Measurements from ENCODE around the gene CCDC146. TPM values are rescaled to one million over a fixed set of nuclear protein-coding genes. Genes with fewer than 3 reads are reported as not detected.

The CCDC146 gene
- total and polyA plus RNA-seq, 2 experiments from 2014 or later, result 5.9 to 13.6 TPM

DNA sequence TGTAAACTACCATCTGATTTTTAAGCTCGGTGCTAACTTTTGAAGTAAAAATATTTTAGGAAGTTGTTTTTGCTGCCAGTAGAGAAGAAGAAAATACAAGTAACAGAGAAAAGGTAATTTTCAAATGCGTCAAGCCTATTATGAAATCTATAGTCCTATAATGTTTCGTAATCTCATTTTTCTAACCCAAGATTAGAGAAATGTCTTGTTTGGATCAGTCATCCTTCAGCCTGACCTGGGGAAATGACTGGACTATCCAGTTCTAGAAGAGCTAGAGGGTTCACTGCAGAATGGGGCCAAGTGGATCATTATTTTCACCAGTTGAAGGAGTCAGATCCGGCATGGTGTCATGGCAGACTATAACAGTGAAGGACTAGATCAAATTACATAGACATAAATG is 139.9 kb downstream of the CCDC146 start:
- Histone ChIP-seq H3K9me3 (ENCODE audit: low read depth) (no peaks in the 10 kb centered on the region), H3K27me3 (no peaks in the 10 kb centered on the region), H3K27ac (no peak overlapping the region), H3K4me1 (ENCODE audit: low read depth) (no peaks in the 10 kb centered on the region), H3K4me3 (no peak overlapping the region), H3K36me3 (no peaks in the 10 kb centered on the region)
- TF ChIP-seq, protein P1, sequence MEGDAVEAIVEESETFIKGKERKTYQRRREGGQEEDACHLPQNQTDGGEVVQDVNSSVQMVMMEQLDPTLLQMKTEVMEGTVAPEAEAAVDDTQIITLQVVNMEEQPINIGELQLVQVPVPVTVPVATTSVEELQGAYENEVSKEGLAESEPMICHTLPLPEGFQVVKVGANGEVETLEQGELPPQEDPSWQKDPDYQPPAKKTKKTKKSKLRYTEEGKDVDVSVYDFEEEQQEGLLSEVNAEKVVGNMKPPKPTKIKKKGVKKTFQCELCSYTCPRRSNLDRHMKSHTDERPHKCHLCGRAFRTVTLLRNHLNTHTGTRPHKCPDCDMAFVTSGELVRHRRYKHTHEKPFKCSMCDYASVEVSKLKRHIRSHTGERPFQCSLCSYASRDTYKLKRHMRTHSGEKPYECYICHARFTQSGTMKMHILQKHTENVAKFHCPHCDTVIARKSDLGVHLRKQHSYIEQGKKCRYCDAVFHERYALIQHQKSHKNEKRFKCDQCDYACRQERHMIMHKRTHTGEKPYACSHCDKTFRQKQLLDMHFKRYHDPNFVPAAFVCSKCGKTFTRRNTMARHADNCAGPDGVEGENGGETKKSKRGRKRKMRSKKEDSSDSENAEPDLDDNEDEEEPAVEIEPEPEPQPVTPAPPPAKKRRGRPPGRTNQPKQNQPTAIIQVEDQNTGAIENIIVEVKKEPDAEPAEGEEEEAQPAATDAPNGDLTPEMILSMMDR (IDR thresholded peaks at IDR 0.05; ENCODE audit: low read depth, low read length), result no peak
- DNase-seq (ENCODE audit: low read depth in 1 of 2, low spot score in 1 of 2), result no peak

- Histone ChIP-seq H3K27me3 (no peaks in the 10 kb centered on the region), H3K9me3 (ENCODE audit: low read depth) (no peaks in the 10 kb centered on the region), H3K4me1 (ENCODE audit: low read depth) (peaks cover 16% of the 10 kb centered on the region), H3K4me3 (no peak overlapping the region), H3K27ac (no peak overlapping the region), H3K36me3 (no peaks in the 10 kb centered on the region)
- DNase-seq (ENCODE audit: low read depth in 1 of 2, low spot score in 1 of 2), result no peak
- TF ChIP-seq, protein P1 (IDR thresholded peaks at IDR 0.05; ENCODE audit: low read depth, low read length), result no peak
These were observed 143.3 kb downstream of the CCDC146 start for GRCh38 chr7:77265666-77266065.

GRCh38 chr7:77266291-77266794 is 143.9 kb downstream of the CCDC146 start:
- Histone ChIP-seq H3K4me3 (no peak overlapping the region), H3K27me3 (no peaks in the 10 kb centered on the region), H3K36me3 (no peaks in the 10 kb centered on the region), H3K4me1 (ENCODE audit: low read depth) (peaks cover 16% of the 10 kb centered on the region), H3K27ac (no peak overlapping the region), H3K9me3 (ENCODE audit: low read depth) (no peaks in the 10 kb centered on the region)
- peak in 1 of 2 donors; percentile 27 for DNase-seq (ENCODE audit: low read depth in 1 of 2, low spot score in 1 of 2)
- TF ChIP-seq, protein P1 (IDR thresholded peaks at IDR 0.05; ENCODE audit: low read depth, low read length), result no peak

DNA sequence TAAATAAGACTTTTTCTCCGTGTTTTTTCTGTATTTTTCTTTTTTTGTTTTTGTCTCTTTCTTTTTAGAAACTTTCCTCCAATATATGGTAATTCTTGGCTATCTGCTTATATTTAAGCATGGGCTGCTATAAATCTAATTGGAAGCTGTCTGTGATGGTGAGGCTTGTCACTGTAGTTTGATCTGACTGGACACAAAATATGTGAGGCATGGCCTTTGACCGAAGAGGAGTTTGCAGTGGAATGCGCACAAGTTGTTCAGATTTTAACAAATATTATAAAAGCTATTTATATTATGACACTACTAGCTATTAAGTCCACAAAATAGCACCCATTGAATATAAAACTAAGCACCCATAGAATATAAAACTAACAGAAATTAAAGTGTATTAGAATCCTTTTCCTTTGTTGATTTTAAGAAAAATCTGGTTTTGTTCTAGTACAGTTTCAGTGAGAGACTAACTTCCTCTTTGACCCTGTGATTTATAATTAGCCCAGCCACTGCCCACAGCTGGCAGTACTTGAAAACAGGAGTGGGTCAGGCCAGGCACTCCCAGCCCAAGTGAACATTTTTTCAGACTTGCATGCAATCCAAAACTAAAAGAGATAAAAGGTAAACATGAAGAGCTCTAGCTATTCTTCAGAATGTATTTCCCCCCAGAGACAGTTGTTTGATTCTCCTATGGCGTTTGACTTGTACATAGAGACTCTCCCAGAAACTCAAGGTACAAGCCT is 147.1 kb downstream of the CCDC146 start:
- H3K27me3 ChIP-seq, result no peaks in the 10 kb centered on the region
- H3K36me3 ChIP-seq, result no peaks in the 10 kb centered on the region
- H3K9me3 ChIP-seq (ENCODE audit: low read depth), result no peaks in the 10 kb centered on the region
- DNase-seq (ENCODE audit: low read depth in 1 of 2, low spot score in 1 of 2), result peak; percentile 16 to 23
- H3K4me3 ChIP-seq, result no peak overlapping the region
- H3K27ac ChIP-seq, result no peak overlapping the region
- H3K4me1 ChIP-seq (ENCODE audit: low read depth), result peaks cover 16% of the 10 kb centered on the region
- TF ChIP-seq, protein P1 (IDR thresholded peaks at IDR 0.05; ENCODE audit: low read depth, low read length), result no peak

DNA sequence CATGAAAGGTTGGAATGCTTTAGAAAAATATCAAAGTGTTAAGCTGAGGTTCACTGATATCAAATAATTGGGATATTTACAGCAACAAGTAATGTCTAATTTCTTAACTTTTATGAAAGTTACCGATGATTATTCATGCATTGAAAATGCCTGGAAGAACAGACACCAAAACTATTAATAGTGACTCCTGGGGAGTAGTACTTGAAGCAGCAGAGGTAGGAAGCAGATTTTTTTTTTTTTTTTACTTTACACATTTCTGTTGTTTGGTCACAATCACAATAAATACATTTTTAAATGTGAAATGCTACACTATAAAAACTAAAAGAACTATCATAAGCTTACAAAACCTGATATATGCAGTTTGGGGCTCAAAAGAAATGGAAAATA is 147.7 kb downstream of the CCDC146 start:
- no peaks in the 10 kb centered on the region for H3K36me3 ChIP-seq
- H3K27ac ChIP-seq, result no peak overlapping the region
- H3K4me1 ChIP-seq (ENCODE audit: low read depth), result peaks cover 16% of the 10 kb centered on the region
- no peak overlapping the region for H3K4me3 ChIP-seq
- H3K9me3 ChIP-seq (ENCODE audit: low read depth), result no peaks in the 10 kb centered on the region
- TF ChIP-seq, protein P1 (IDR thresholded peaks at IDR 0.05; ENCODE audit: low read depth, low read length), result no peak
- DNase-seq (ENCODE audit: low read depth in 1 of 2, low spot score in 1 of 2), result no peak
- no peaks in the 10 kb centered on the region for H3K27me3 ChIP-seq
